ENCODE measurements around the gene CCDC192. TPM values are rescaled to one million over a fixed set of nuclear protein-coding genes. Genes with fewer than 3 reads are reported as not detected.

CCDC192 gene
- total RNA-seq, 2 donors from 2014 or later = not detected

DNA sequence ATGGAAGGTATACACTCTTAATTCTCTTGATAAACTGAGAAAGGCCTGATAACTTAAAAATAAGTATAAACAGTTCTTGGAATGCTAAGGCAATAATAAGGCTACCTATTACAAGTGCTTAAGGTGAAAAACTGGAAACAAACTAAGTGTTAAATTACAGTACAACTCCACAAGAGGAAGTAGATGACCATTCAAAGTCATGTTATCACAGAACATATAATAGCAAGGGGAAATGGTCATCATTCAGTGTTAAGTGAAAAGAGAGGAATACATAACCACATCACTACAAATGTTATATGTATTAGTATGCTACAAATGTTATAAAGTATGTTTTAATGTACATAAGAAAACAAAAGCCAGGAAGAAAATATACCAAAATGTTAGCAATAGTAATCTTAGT is 135.9 kb downstream of the CCDC192 start:
- Histone ChIP-seq H3K9me3 (no peaks in the 10 kb centered on the region), H3K27ac (no peak overlapping the region), H3K4me3 (no peak overlapping the region), H3K27me3 (replicated peaks; ENCODE audit: insufficient read depth) (no peaks in the 10 kb centered on the region), H3K4me1 (ENCODE audit: control insufficient read depth in 1 of 2, low read depth in 2 of 2) (no peaks in the 10 kb centered on the region), H3K36me3 (no peaks in the 10 kb centered on the region)
- DNase-seq (ENCODE audit: low spot score) (no peak), ATAC-seq (ENCODE audit: insufficient number of reproducible peaks, low FRiP score, low read depth) (no peak)
- TF ChIP-seq, protein P1, sequence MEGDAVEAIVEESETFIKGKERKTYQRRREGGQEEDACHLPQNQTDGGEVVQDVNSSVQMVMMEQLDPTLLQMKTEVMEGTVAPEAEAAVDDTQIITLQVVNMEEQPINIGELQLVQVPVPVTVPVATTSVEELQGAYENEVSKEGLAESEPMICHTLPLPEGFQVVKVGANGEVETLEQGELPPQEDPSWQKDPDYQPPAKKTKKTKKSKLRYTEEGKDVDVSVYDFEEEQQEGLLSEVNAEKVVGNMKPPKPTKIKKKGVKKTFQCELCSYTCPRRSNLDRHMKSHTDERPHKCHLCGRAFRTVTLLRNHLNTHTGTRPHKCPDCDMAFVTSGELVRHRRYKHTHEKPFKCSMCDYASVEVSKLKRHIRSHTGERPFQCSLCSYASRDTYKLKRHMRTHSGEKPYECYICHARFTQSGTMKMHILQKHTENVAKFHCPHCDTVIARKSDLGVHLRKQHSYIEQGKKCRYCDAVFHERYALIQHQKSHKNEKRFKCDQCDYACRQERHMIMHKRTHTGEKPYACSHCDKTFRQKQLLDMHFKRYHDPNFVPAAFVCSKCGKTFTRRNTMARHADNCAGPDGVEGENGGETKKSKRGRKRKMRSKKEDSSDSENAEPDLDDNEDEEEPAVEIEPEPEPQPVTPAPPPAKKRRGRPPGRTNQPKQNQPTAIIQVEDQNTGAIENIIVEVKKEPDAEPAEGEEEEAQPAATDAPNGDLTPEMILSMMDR (IDR thresholded peaks at IDR 0.05) = no peak

DNA sequence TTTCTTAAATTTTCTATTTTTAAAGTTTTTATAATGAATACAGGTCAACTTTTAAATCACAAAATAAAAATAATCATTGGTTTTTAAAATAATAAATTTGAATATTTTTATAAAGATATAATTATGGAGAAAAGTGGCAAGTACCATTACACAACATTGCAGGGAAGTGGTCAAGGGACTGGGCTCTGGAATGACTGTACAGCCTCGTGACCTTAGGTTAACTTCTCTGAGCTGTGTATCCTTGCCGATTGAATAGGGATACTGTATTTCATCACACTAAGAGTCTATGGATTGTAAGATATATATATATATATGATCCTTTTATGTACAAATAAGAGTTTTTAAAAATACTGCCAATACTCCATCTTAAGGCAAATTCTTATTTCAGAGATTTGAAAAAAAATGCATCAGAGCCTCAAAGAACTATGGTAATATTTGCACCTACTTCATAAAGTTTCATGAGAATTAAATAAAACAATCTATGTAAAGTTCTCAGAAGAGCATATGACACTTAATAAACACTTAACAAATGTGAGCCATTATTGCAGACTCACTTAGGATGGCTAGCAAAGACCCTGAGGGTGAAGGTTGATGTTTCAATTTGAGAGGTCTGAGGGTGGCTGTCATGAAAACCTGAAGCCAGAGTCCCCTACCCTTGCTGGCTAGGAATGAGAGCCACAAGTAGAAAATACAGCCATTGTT is 136.5 kb downstream of the CCDC192 start:
- ATAC-seq (ENCODE audit: insufficient number of reproducible peaks, low FRiP score, low read depth) (no peak), DNase-seq (ENCODE audit: low spot score) (no peak)
- H3K9me3 ChIP-seq = no peaks in the 10 kb centered on the region
- no peak overlapping the region for H3K4me3 ChIP-seq
- H3K27ac ChIP-seq = no peak overlapping the region
- no peaks in the 10 kb centered on the region for H3K36me3 ChIP-seq
- TF ChIP-seq, protein P1 (IDR thresholded peaks at IDR 0.05) = no peak
- H3K4me1 ChIP-seq (ENCODE audit: control insufficient read depth in 1 of 2, low read depth in 2 of 2) = no peaks in the 10 kb centered on the region
- H3K27me3 ChIP-seq (replicated peaks; ENCODE audit: insufficient read depth) = no peaks in the 10 kb centered on the region

DNA sequence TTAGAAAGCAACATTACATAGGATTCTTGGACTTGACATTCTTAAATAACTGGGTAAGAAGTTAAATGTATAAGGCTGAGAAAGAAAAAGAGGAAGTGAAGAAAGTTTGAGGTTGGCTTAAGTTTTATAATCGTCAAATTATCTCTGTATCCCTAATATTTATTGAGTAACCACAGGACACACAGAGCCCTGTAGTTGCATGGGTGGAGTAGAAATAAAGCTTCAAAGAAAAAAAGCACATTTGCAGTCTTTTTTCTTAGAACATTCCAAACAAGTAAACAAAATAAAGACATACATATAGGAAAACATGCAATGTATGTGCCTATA is 137.0 kb downstream of the CCDC192 start:
- Histone ChIP-seq H3K27ac (no peak overlapping the region), H3K4me3 (no peak overlapping the region), H3K36me3 (no peaks in the 10 kb centered on the region), H3K9me3 (no peaks in the 10 kb centered on the region), H3K27me3 (replicated peaks; ENCODE audit: insufficient read depth) (no peaks in the 10 kb centered on the region), H3K4me1 (ENCODE audit: control insufficient read depth in 1 of 2, low read depth in 2 of 2) (no peaks in the 10 kb centered on the region)
- TF ChIP-seq, protein P1 (IDR thresholded peaks at IDR 0.05) = no peak
- ATAC-seq (ENCODE audit: insufficient number of reproducible peaks, low FRiP score, low read depth) (no peak), DNase-seq (ENCODE audit: low spot score) (no peak)

DNA sequence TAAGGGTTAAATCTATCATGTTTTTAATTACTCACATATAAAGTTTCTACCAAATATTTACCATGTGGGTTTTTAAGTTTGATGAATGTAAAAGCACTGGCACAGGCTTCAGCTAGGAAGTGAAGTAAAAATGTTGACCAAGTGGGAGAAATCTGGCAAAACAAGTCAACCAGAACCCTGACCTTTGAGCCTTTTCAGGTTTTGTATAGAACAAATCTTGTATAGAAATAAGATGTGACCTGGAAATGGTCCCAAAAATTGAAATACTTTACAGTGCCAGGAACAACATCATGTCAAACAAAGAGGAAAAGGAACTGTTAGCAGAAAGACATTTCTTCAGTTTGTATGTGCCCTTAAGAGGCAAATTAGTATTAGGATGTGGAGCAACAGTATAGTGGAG is 137.6 kb downstream of the CCDC192 start:
- H3K9me3 ChIP-seq = no peaks in the 10 kb centered on the region
- H3K4me3 ChIP-seq = no peak overlapping the region
- ATAC-seq (ENCODE audit: insufficient number of reproducible peaks, low FRiP score, low read depth) = no peak
- no peak overlapping the region for H3K27ac ChIP-seq
- no peaks in the 10 kb centered on the region for H3K27me3 ChIP-seq (replicated peaks; ENCODE audit: insufficient read depth)
- no peak for DNase-seq (ENCODE audit: low spot score)
- H3K4me1 ChIP-seq (ENCODE audit: control insufficient read depth in 1 of 2, low read depth in 2 of 2) = no peaks in the 10 kb centered on the region
- no peaks in the 10 kb centered on the region for H3K36me3 ChIP-seq
- TF ChIP-seq, protein P1 (IDR thresholded peaks at IDR 0.05) = no peak

DNA sequence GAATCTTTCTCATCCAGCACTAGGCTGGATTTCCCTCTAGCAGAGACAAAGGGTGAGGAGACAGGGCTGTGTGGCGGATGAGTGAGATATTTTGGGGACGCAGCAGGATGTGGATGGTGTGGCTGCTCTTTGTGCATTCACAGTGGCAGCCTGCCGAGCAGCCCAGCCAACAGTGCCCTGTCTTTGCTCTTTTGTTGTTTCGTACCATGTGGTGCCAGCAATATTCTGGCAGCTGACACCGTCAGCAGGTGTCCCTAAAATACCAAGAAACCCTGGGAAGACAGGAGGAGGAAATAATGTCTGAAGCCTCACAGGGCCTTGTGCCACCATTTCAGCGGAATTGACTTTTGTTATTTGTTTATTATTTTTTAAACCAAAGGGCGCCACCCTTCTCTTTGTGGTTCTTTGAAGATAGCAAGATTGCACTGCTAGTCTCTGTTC is 141.4 kb downstream of the CCDC192 start:
- Histone ChIP-seq H3K4me1 (ENCODE audit: control insufficient read depth in 1 of 2, low read depth in 2 of 2) (no peaks in the 10 kb centered on the region), H3K27ac (no peak overlapping the region), H3K4me3 (no peak overlapping the region), H3K9me3 (no peaks in the 10 kb centered on the region), H3K27me3 (replicated peaks; ENCODE audit: insufficient read depth) (no peaks in the 10 kb centered on the region), H3K36me3 (no peaks in the 10 kb centered on the region)
- DNase-seq (ENCODE audit: low spot score) = no peak
- ATAC-seq (ENCODE audit: insufficient number of reproducible peaks, low FRiP score, low read depth) = no peak
- TF ChIP-seq, protein P1 (IDR thresholded peaks at IDR 0.05) = no peak
